ENCODE data around the gene MYO1D. TPM values are rescaled to one million over a fixed set of nuclear protein-coding genes. Genes with fewer than 3 reads are reported as not detected.

Gene MYO1D
- total and polyA plus RNA-seq, 8 donors: 16.7 to 43.0 (median 29.4) TPM

DNA sequence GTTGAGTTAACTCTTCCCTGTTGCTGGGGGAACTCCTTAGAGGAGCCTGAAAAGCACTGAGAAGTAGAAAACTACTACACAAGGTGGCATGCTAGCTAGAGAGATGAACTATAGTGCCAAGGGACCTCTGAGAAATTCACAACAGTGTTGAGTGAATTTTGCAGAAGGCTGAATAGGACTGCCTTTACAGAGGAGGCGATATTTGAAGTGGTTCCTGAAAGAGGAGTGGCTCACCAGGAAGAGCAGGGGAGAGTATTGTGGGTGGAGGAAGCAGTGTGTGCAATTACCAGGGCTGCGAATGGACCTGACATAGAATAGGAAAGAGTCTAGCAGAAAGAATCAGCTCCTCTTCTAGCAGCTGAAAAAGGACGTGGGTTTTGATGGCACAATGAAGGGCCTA, 323.8 kb downstream of the MYO1D start:
- Histone ChIP-seq H3K4me1 (no peaks in the 10 kb centered on the region), H3K27ac (no peak overlapping the region), H3K36me3 (no peaks in the 10 kb centered on the region), H3K27me3 (no peaks in the 10 kb centered on the region), H3K9me3 (no peaks in the 10 kb centered on the region), H3K4me3 (no peak overlapping the region)
- no peak for FAIRE-seq
- DNase-seq: no peak
- 84 to 86% methylated on average over 3 of the region's 3 CpGs for WGBS, 2 donors
- ATAC-seq: peak in 2 of 4 donors; percentile 17 to 49
- intact Hi-C loops (cut with DNase I): no loop called here
- TF ChIP-seq, protein P1, sequence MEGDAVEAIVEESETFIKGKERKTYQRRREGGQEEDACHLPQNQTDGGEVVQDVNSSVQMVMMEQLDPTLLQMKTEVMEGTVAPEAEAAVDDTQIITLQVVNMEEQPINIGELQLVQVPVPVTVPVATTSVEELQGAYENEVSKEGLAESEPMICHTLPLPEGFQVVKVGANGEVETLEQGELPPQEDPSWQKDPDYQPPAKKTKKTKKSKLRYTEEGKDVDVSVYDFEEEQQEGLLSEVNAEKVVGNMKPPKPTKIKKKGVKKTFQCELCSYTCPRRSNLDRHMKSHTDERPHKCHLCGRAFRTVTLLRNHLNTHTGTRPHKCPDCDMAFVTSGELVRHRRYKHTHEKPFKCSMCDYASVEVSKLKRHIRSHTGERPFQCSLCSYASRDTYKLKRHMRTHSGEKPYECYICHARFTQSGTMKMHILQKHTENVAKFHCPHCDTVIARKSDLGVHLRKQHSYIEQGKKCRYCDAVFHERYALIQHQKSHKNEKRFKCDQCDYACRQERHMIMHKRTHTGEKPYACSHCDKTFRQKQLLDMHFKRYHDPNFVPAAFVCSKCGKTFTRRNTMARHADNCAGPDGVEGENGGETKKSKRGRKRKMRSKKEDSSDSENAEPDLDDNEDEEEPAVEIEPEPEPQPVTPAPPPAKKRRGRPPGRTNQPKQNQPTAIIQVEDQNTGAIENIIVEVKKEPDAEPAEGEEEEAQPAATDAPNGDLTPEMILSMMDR (IDR thresholded peaks at IDR 0.05): no peak

DNA sequence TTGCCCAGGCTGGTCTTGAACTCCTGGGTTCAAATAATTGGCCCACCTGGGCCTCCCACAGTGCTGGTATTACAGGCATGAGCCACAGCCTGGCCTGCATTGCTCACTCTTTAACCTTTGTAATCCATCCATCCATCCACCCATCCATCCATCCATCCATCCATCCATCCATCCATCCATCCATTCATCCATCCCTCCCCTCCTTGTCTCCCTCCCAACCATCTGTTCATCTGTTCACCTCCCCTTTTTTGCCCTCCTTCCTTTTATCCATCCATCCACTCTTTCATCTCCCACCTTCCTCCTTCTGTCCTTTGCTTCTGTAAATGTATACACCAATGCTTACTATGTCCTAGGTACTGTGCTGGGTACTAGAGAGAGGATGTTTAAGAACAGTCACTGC, 324.6 kb downstream of the MYO1D start:
- Histone ChIP-seq H3K4me3 (no peak overlapping the region), H3K27ac (no peak overlapping the region), H3K27me3 (no peaks in the 10 kb centered on the region), H3K36me3 (no peaks in the 10 kb centered on the region), H3K9me3 (no peaks in the 10 kb centered on the region), H3K4me1 (no peaks in the 10 kb centered on the region)
- DNase-seq (no peak), ATAC-seq (no peak), FAIRE-seq (no peak)
- intact Hi-C loops (cut with DNase I): no loop called here
- TF ChIP-seq, protein P1 (IDR thresholded peaks at IDR 0.05): no peak

DNA sequence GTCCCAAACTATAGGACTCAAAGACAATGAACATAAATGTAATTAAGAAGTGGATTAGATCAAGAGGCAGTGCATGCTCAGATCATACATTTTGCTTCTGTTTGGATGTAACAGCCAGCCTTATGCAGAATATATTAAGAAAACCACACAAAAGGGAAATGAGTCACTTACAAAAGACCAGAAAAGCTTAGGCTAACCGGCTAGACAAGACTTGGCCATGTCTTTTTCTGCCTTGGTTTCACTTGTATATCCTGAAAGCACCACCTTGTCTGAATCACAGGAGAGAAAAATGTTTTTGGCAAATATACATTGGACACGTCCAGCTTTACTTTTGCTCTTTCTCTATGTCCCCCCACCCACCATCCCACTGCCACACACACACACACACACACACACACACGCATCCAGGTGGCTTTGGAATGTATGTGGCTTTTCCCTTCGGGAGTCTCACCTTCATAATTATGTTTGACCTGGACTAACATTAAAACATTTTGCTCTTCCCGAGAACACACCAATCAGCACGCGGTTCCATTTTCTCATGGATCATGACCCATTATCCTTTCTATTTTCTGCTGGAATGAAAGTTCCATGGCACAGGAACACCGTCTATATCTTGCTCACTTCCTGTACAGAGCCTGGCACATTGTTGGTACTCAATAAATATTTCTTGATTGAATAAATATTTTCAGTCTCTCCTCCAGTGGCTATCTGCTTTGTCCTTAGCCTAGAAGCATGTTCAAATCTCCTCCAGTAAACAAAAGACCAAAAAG, 325.6 kb downstream of the MYO1D start:
- no peak for DNase-seq
- Histone ChIP-seq H3K4me3 (no peak overlapping the region), H3K27me3 (no peaks in the 10 kb centered on the region), H3K9me3 (no peaks in the 10 kb centered on the region), H3K27ac (no peak overlapping the region), H3K36me3 (no peaks in the 10 kb centered on the region), H3K4me1 (no peaks in the 10 kb centered on the region)
- peak in 2 of 4 donors; percentile 27 to 38 for ATAC-seq
- intact Hi-C loops (cut with DNase I): no loop called here
- TF ChIP-seq, protein P1 (IDR thresholded peaks at IDR 0.05): no peak
- no peak for FAIRE-seq
- WGBS, 2 donors: 88 to 90% methylated on average over 8 of the region's 8 CpGs

DNA sequence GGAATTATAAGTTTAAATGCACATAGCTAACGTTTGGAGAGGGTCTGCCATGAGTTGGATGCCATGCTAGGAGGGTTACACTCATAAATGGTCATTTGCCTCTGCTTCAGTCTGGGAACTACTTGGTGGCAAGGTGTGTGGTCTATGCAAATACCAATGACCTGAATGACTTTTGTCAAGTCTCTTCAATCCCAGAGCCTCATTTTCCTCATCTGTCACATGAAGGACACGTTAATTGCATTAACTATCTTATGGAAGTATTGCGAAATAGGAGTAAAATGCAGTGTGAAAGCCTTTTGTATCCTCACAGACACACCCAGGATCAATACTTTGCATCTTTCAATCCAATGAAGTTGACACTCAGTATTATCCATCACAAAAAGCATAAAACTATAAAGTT, 327.4 kb downstream of the MYO1D start:
- no peaks in the 10 kb centered on the region for H3K9me3 ChIP-seq
- intact Hi-C loops (cut with DNase I): no loop called here
- H3K36me3 ChIP-seq: no peaks in the 10 kb centered on the region
- TF ChIP-seq, protein P1 (IDR thresholded peaks at IDR 0.05): no peak
- no peaks in the 10 kb centered on the region for H3K27me3 ChIP-seq
- ATAC-seq: no peak
- H3K4me3 ChIP-seq: no peak overlapping the region
- DNase-seq: no peak
- 80 to 90% methylated on average over 3 of the region's 3 CpGs for WGBS, 2 donors
- H3K4me1 ChIP-seq: no peaks in the 10 kb centered on the region
- no peak overlapping the region for H3K27ac ChIP-seq
- FAIRE-seq: no peak

DNA sequence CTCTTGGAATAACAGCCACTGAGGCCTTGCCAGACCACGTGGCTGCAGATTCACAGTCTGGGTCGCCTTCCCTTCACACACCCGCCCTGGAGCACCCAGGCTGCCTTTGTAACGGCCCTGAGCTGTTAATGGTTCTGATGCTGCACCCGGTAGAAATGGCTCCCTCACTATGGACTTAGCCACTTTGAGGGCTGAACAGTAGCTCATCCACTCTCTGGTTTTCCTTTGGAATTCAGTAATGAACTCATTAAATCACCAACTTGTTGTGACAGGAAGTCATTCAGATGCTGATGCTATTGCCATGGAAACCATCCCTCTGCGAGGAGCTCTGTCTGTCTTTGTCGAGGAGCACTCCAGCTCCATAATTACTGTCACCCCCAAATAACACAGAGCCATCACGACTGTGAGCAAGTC, 330.9 kb downstream of the MYO1D start:
- ATAC-seq (no peak), FAIRE-seq (no peak), DNase-seq (no peak)
- Histone ChIP-seq H3K36me3 (no peaks in the 10 kb centered on the region), H3K4me3 (no peak overlapping the region), H3K27me3 (no peaks in the 10 kb centered on the region), H3K27ac (no peak overlapping the region), H3K4me1 (no peaks in the 10 kb centered on the region), H3K9me3 (no peaks in the 10 kb centered on the region)
- 77 to 81% methylated on average over 8 of the region's 8 CpGs for WGBS, 2 donors
- intact Hi-C loops (cut with DNase I): no loop called here
- TF ChIP-seq, protein P1 (IDR thresholded peaks at IDR 0.05): no peak

All from pancreas (tissue), 10 donors.